CD4-positive, alpha-beta T cell treated with Interleukin-21 for 1 hour (primary cell): ENCODE data around the gene IKBKG.
"Not testable (repeated sequence)": the region's sequence is repeated elsewhere in the genome, so short reads cannot be mapped to it uniquely, and the experiment has no call there.

Experiments used
- DNase-seq: peaks from one replicate; pipeline ENCODE4 v3.0.0-alpha.2; 2020

Gene IKBKG

GRCh38 chrX:154560326-154560725 is 12.9 kb downstream of the IKBKG start:
- DNase-seq, result not testable (repeated sequence)

DNA sequence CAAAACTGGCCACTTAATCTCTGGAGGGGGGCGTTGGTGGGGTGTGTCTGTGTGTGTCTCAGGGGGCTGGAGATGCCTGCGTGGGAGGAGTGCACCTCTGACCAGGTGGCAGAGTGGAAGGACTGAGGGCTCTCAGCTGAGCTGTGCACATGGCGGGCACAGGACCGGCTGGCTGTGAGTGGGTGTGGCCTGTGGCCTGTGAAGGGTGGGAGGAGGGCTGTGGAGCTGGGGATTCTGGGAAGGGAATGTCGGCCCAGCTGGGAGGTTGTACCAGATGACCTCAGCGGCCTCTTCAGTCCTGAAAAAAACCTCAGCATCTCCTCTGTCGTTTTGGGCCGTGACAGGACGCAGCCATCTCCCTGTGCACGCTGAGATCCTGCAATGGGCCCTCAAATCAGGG is 14.9 kb downstream of the IKBKG start:
- not testable (repeated sequence) for DNase-seq

DNA sequence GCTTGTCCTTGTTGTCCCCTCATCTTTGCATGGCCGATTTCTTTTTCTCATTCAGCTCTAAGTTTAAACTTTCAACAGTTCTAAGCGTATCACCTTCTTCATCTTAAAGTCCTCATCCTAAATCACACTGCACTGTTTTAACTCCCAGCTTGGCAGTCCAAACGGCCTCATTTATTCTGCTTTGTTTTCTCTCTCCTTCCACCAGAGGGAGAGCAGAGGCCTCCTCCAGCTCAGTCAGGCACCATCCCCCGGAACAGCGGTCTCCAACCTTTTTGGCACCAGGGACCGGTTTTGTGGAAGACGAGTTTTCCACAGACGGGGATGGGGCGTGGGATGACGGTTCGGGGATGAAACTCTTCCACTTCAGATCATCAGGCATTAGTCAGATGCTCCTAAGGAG is 22.9 kb downstream of the IKBKG start:
- not testable (repeated sequence) for DNase-seq

GRCh38 chrX:154573061-154573460 is 25.6 kb downstream of the IKBKG start:
- DNase-seq, result not testable (repeated sequence)

GRCh38 chrX:154575076-154575475 is 27.7 kb downstream of the IKBKG start:
- not testable (repeated sequence) for DNase-seq

GRCh38 chrX:154582994-154583393 is 35.6 kb downstream of the IKBKG start:
- DNase-seq, result not testable (repeated sequence)

DNA sequence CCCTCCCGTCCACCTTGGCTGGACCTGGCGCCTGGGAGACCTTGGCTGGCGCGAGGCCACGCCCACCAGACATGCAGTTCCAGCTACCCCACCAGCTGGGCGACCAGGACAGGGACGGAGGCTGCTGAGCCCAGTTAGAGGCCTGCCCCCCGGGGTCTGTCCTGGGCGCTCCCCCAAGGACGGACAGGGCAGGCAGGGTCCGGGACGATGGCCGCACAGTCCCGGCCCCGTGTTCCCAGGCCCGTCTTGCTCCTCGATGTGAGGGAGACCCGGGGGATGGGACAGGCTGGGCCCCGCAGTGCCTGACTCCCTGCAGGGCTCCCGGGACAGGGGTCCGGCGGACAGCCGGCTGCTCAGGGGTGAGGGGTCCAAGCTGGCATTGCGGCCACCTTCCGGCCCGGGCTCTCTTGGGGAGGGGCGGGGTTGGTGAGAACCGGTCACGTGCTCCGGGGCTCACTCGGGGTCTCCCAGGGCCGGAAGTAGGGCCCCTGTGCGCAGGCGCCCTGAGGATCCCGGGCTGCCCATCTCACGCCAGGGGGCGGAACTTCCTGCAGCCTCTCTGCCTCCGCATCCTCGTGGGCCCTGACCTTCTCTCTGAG is 37.3 kb downstream of the IKBKG start, which contains the start of gene CTAG1A:
Gene CTAG1A (plus strand): TSS at position 549 of the 599 bp plus-strand sequence. CDS start 74 bp downstream, outside the sequence.
- not testable (repeated sequence) for DNase-seq

DNA sequence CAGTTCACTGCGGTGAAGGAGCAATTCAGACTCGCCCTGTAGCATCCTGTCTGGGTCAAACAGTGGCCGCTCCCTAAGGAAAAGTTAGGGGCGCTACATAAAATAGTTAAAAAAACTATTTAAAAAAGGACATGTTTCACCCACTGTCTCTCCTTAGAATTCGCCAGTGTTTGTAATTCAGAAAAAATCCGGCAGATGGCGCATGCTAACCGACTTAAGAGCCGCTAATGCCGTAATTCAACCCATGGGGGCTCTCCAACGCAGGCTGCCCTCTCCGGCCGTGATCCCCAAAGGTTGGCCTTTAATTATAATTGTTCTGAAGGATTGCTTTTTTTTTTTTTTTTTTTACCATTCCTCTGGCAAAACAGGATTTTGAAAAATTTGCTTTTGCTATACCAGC is 43.0 kb downstream of the IKBKG start:
- DNase-seq, result not testable (repeated sequence)

- DNase-seq, result no peak
These were observed 45.1 kb downstream of the IKBKG start for GRCh38 chrX:154592505-154592904.

DNA sequence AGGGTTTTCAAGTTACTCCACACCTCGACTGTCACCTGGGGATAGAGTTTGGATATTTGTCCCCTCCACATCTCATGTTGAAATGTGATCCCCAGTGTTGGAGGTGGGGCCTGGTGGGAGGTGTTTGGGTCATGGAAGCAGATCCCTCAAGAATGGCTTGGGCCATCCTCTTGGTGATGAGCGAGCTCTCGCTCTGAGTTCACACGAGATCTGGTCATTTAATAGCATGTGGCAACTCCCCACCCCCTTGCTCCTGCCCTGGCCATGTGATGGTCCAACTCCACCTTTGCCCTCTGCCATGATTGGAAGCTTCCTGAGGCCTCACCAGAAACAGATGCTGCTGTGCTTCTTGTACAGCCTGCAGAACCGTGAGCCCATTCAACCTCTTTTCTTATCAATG is 45.8 kb downstream of the IKBKG start:
- no peak for DNase-seq

DNA sequence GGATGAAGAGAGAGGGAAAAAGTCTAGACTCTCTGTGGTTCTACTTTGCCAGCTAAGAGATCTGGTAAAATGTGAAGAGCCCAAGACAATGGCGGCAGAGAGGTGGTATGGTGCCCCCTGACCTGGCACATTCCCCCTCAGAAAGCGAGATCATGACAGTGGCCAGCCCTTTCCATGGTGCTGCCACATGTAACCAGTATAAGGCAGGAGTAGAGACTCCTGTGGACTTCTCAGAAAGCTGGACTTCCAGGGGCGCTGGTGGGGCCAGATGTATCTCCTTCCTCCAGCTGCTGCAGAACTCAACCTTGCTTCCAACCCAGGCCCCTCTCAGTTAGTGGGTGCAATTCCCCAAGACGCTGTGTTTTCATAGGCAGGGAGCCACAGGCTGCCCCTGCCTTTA is 47.1 kb downstream of the IKBKG start:
- no peak for DNase-seq

GRCh38 chrX:154595559-154596249 is 48.3 kb downstream of the IKBKG start:
- no peak for DNase-seq

- no peak for DNase-seq
These were observed 49.0 kb downstream of the IKBKG start for GRCh38 chrX:154596290-154596929.

- no peak for DNase-seq
These were observed 49.8 kb downstream of the IKBKG start for GRCh38 chrX:154597221-154597620.

GRCh38 chrX:154598656-154599055 is 51.2 kb downstream of the IKBKG start:
- DNase-seq, result no peak

DNA sequence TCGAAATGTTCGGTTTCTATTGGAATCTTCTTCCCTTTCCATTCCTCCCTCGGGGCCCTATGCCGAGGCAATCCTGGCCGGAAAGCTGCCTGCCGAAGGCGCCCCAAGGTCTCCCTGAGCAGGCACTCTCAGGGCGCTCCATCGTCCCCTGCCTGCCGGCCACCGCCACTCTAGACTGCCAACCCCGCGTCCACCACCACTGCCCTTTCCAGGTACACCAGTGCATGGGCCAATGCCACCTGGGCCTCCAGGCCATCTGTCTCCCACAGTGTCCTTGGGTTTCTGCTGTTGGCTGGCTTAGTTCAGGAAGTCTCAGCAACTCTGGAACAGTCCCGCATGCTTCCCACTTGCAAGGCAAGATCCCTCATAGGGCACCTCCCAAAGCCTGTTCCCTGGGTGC is 52.1 kb downstream of the IKBKG start:
- DNase-seq, result no peak

DNA sequence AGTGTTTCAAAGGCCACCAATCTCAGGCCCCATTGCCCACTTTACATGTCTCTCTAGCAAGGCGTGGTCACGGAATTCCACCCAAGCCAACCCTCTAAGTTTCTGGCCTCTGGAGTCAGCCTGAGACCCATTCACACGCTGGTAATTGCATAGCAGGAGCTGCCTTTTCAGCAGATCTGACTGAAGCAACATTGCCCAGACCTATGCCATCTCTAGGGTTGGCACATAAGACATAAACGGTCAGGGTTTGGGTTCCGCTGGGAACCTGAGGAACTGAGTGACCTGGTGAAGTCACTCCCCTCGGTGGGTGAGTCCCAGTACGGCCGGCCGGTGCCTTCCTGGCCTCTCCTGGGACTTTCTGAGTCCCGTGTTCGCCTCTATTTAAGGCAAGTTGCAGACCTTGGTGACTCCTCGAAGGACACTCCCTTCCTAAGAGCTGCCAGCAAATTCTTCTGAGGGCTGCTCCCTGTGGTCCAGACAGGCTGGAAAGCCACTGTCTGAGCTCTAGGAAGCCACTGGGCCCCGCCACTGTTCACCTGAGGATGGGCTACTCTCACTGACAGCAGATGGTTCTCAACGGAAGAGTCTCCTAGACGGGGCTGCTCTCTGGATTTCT is 53.4 kb downstream of the IKBKG start:
- no peak for DNase-seq

GRCh38 chrX:154602226-154602625 is 54.8 kb downstream of the IKBKG start:
- no peak for DNase-seq

DNA sequence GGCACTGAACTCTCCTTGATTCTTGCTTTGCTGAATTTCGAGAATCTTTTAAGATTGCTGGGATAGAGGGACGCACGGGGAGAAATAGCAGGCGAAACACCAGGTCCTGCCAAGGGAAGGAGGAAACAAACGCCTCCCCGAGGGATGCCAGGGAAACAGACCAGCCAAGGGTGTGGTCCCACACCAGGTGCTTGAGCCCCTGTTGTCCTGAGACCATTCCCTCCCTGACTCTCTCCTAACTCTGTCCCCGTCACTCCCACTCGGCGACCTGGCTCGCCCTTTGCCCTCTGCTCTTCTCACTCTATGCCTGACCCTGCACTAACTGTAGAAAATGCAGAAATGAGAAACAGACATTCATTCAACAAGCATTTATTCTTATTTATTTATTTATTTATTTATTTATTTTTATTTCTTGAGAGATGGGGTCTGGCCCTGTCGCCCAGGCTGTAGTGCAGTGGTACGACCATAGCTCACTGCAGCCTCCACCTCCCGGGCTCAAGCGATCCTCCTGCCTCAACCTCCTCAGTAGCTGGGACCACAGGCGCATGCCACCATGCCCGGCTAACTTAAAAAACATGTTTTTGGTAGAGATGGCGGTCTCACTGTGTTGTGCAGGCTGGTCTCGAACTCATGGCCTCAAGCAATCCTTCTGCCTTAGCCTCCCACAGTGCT is 55.5 kb downstream of the IKBKG start:
- no peak for DNase-seq

- DNase-seq, result no peak
These were observed 56.3 kb downstream of the IKBKG start for GRCh38 chrX:154603438-154604430.

DNA sequence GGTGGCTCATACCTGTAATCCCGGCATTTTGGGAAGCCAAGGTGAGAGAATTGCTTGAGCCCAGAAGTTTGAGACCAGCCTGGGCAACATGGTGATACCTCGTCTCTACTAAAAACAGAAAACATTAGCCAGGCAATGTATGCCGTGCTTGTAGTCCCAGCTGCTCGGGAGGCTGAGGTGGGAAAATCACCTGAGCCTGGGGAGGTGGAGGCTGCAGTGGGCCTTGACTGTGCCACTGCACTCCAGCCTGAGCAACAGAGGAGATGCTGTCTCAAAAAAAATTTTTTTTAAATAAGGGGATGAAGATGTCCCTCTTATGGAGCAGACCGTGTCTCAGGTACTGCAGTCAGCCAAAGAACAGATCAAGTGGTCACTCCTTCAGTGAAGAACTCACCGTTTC is 58.1 kb downstream of the IKBKG start:
- DNase-seq, result no peak

DNA sequence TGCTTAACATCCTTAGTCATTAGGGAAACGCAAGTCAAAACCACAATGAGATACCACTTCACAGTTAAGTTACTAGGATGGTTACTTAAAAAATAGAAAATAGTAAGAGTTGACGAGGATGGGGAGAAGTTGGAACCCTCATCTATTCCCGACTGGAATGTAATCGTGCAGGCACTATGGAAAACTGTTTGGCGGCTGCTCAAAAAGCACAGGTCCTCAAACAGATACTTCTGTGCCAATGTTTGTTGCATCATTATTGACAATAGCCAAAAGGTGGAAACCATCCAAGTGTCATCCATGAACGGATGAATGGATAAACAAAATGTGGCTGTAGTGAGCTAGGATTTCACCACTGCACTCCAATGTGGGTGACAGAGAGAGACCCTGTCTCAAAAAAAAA is 60.0 kb downstream of the IKBKG start:
- no peak for DNase-seq
